NCI-H2029 treated with DMSO at 0.1 percent for 48 hours (cell line): Measurements from ENCODE around the gene H19.

Experiments
- DNase-seq: peaks from one replicate; lab custom pipeline; 2025; lab: John Stamatoyannopoulos, UW

The H19 gene

GRCh38 chr11:1997755-1998154 lies at the start of gene H19:
Gene H19, minus strand, starts transcription at chr11:1997842.
- no peak for DNase-seq

- DNase-seq: no peak
These were observed 44.3 kb upstream of the H19 start for GRCh38 chr11:2041963-2042362.

GRCh38 chr11:2041153-2041552 lies 43.5 kb upstream of the H19 start:
- no peak for DNase-seq

GRCh38 chr11:2039198-2039759 lies 41.6 kb upstream of the H19 start:
- no peak for DNase-seq

GRCh38 chr11:2036863-2037486 lies 39.3 kb upstream of the H19 start:
- no peak for DNase-seq

- no peak for DNase-seq
These were observed 37.7 kb upstream of the H19 start for GRCh38 chr11:2035382-2035781.

GRCh38 chr11:2031058-2031457 lies 33.4 kb upstream of the H19 start:
- DNase-seq: no peak

GRCh38 chr11:2027708-2028107 lies 30.1 kb upstream of the H19 start:
- DNase-seq: no peak

- DNase-seq: no peak
These were observed 17.4 kb upstream of the H19 start for GRCh38 chr11:2015025-2015424.

GRCh38 chr11:2012440-2012839 lies 14.8 kb upstream of the H19 start:
- no peak for DNase-seq

- no peak for DNase-seq
These were observed 6.8 kb upstream of the H19 start for GRCh38 chr11:2004466-2004865.

- DNase-seq: no peak
These were observed 5.2 kb upstream of the H19 start for GRCh38 chr11:2002807-2003206.

GRCh38 chr11:2002042-2002776 lies 4.6 kb upstream of the H19 start:
- DNase-seq: no peak

GRCh38 chr11:1998861-1999260 lies 1.2 kb upstream of the H19 start:
- DNase-seq: no peak

GRCh38 chr11:1998290-1998689 lies 648 bp upstream of the H19 start:
- no peak for DNase-seq

- DNase-seq: no peak
These were observed 3.5 kb downstream of the H19 start for GRCh38 chr11:1994121-1994520.

- no peak for DNase-seq
These were observed 5.5 kb downstream of the H19 start for GRCh38 chr11:1992111-1992510.

GRCh38 chr11:1990872-1991578 lies 6.6 kb downstream of the H19 start:
- no peak for DNase-seq

GRCh38 chr11:1989953-1990352 lies 7.7 kb downstream of the H19 start:
- DNase-seq: no peak

- no peak for DNase-seq
These were observed 8.8 kb downstream of the H19 start for GRCh38 chr11:1988667-1989317.

GRCh38 chr11:1988174-1988573 lies 9.5 kb downstream of the H19 start:
- no peak for DNase-seq

- no peak for DNase-seq
These were observed 10.6 kb downstream of the H19 start for GRCh38 chr11:1987024-1987423.

GRCh38 chr11:1983601-1983961 lies 14.1 kb downstream of the H19 start:
- DNase-seq: no peak
